Measurements from ENCODE around the gene CRLF2. TPM values are rescaled to one million over a fixed set of nuclear protein-coding genes. Genes with fewer than 3 reads are reported as not detected.

The CRLF2 gene
- total RNA-seq, 2 donors from 2014 or later: not detected

DNA sequence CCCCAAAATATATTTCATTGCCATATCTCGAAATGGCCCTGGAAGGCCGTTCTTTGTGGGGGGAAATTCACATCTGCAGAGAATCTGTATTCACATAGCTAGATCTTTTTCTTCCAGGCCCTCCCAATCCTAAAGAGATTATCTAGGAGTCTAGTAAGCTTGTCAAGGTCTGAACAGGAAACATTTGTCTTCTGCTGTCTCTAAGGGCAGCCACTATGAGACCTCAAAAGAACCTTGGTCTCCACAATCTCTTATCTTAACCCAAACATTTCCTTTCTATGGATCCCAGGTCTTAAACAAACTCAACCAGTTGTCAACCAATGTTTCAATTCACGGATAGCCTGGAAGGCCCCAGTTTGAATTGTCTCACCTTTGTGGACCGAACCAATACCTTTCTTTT lies 45.0 kb downstream of the CRLF2 start:
- no peak for TF ChIP-seq POLR2A (IDR thresholded peaks at IDR 0.05)
- TF ChIP-seq, protein P1, sequence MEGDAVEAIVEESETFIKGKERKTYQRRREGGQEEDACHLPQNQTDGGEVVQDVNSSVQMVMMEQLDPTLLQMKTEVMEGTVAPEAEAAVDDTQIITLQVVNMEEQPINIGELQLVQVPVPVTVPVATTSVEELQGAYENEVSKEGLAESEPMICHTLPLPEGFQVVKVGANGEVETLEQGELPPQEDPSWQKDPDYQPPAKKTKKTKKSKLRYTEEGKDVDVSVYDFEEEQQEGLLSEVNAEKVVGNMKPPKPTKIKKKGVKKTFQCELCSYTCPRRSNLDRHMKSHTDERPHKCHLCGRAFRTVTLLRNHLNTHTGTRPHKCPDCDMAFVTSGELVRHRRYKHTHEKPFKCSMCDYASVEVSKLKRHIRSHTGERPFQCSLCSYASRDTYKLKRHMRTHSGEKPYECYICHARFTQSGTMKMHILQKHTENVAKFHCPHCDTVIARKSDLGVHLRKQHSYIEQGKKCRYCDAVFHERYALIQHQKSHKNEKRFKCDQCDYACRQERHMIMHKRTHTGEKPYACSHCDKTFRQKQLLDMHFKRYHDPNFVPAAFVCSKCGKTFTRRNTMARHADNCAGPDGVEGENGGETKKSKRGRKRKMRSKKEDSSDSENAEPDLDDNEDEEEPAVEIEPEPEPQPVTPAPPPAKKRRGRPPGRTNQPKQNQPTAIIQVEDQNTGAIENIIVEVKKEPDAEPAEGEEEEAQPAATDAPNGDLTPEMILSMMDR (IDR thresholded peaks at IDR 0.05): no peak
- ATAC-seq: no peak
- intact Hi-C loops (cut with DNase I): no loop called here
- no peaks in the 10 kb centered on the region for H3K27me3 ChIP-seq
- 27 to 29% methylated on average over 4 of the region's 4 CpGs for WGBS, 2 donors
- H3K9me3 ChIP-seq: no peaks in the 10 kb centered on the region
- no peaks in the 10 kb centered on the region for H3K36me3 ChIP-seq (replicated peaks in 1 of 2; ENCODE audit: insufficient read depth in 1 of 2, low read depth in 2 of 2)
- H3K4me3 ChIP-seq: no peak overlapping the region
- H3K27ac ChIP-seq: no peak overlapping the region
- no peaks in the 10 kb centered on the region for H3K4me1 ChIP-seq
- no peak for DNase-seq

DNA sequence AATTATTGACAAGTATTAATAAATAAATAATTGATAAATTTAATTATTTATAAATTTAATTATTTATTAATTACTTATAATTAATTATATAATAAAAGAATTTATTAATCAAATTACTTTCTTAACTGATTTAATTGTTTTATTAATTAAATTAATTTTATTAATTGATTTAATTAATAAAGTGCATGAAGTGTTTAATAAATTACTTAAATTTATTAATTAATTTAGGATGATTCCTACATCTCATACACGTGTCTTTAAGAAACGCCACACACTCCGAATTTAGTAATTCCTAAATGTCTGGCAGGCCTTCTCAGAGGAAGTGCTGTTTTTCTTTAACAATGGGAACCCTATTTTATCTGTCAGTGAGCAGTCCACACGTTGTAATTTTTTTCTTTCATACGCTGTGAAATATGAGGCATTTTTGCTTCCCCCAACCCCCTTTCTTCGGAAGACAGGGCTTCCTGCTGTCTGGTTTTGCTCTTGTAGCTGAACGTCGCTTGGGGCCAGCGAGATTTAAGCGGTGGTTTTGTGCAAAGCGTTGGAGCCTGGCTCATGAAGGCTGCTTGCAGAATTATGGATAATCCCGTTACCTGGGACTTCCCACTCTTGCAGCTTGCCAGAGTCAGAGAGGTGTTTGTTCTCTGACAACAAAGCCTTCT lies 46.8 kb downstream of the CRLF2 start:
- no peaks in the 10 kb centered on the region for H3K9me3 ChIP-seq
- intact Hi-C loops (cut with DNase I): no loop called here
- H3K27ac ChIP-seq: no peak overlapping the region
- TF ChIP-seq, protein P1 (IDR thresholded peaks at IDR 0.05): no peak
- TF ChIP-seq POLR2A (IDR thresholded peaks at IDR 0.05): no peak
- 8 to 28% methylated on average over 12 of the region's 12 CpGs for WGBS, 2 donors
- H3K4me3 ChIP-seq: no peak overlapping the region
- no peaks in the 10 kb centered on the region for H3K4me1 ChIP-seq
- no peaks in the 10 kb centered on the region for H3K36me3 ChIP-seq (replicated peaks in 1 of 2; ENCODE audit: insufficient read depth in 1 of 2, low read depth in 2 of 2)
- ATAC-seq: peak; percentile 27
- H3K27me3 ChIP-seq: no peaks in the 10 kb centered on the region
- no peak for DNase-seq

DNA sequence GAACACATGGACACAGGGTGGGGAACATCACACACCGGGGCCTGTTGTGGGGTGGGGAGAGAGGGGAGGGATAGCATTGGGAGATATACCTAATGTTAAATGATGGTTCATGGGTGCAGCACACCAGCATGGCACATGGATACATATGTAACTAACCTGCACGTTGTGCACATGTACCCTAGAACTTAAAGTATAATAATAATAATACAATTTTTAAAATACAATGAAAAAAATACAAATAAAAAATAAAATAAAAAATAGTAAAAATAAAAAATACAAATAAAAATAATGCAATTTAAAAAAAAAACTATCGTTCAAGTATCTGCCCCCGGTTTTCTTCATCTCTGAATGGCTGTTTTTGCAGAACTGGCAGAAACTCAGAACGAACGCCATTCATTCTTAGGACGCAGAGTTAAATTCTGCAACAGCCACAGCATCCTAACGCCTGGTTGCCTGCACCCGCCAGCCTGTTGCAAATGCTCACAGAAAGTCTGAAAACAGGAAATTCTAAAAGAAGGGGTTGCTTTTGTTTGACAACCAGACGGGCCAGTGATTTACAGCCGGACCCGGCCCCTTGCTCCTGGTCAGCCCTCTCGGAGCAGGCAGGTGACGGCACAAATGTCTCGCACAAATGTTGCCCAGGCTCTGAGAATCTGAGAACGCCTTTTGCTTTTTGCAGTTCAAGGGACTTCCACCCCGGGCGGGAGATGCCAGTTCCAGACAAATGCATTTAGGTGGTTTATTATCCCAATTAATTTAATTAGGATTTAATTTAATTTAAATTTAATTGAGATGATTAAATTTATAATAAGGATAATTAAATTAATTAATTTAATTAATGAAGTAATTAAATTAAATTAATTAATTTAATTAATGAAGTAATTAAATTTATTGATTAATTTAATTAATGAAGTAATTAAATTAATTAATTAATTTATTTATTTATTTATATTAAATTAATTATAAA lies 47.8 kb downstream of the CRLF2 start:
- no peaks in the 10 kb centered on the region for H3K4me1 ChIP-seq
- ATAC-seq (peak; percentile 21), DNase-seq (peak; percentile 13 to 45 (median 23))
- H3K27ac ChIP-seq: no peak overlapping the region
- no peak for TF ChIP-seq POLR2A (IDR thresholded peaks at IDR 0.05)
- TF ChIP-seq, protein P1 (IDR thresholded peaks at IDR 0.05): no peak
- intact Hi-C loops (cut with DNase I): no loop called here
- no peak overlapping the region for H3K4me3 ChIP-seq
- 14 to 27% methylated on average over 18 of the region's 18 CpGs for WGBS, 2 donors
- no peaks in the 10 kb centered on the region for H3K9me3 ChIP-seq
- no peaks in the 10 kb centered on the region for H3K36me3 ChIP-seq (replicated peaks in 1 of 2; ENCODE audit: insufficient read depth in 1 of 2, low read depth in 2 of 2)
- H3K27me3 ChIP-seq: no peaks in the 10 kb centered on the region

DNA sequence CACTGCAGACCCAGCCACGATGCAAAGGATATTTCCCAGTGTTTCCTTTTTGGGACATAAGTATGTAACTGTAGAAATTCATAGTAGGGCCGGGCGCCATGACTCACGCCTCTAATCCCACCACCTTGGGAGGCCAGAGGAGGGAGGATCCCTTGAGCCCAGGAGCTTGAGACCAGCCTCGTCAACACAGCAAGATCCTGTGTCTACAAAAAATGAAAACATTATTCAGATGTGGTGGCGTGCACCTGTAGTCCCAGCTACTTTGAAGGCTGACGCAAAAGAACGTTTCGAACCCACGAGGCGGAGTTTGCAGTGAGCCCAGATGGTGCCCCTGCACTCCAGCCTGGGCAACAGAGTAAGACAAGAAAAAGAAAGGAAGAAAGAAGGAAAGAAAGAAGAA lies 49.2 kb downstream of the CRLF2 start:
- DNase-seq (no peak), ATAC-seq (no peak)
- Histone ChIP-seq H3K4me1 (no peaks in the 10 kb centered on the region), H3K4me3 (no peak overlapping the region), H3K9me3 (no peaks in the 10 kb centered on the region), H3K36me3 (replicated peaks in 1 of 2; ENCODE audit: insufficient read depth in 1 of 2, low read depth in 2 of 2) (no peaks in the 10 kb centered on the region), H3K27me3 (no peaks in the 10 kb centered on the region), H3K27ac (no peak overlapping the region)
- intact Hi-C loops (cut with DNase I): no loop called here
- no peak for TF ChIP-seq POLR2A (IDR thresholded peaks at IDR 0.05)
- TF ChIP-seq, protein P1 (IDR thresholded peaks at IDR 0.05): no peak
- WGBS, 2 donors: 63 to 74% methylated on average over 11 of the region's 11 CpGs
